GM19467 (cell line): ENCODE results near the gene NRL.
"Not testable (repeated sequence)": the region's sequence is repeated elsewhere in the genome, so short reads cannot be mapped to it uniquely, and the experiment has no call there.

Source experiments
- ATAC-seq: cut with Tn5 transposase; IDR thresholded peaks from one replicate; pipeline ENCODE4 v1.9.1; 2021; ENCODE audit warnings: mild to moderate bottlenecking, moderate library complexity; ENCODE audit not compliant: unreplicated experiment

Gene NRL

DNA sequence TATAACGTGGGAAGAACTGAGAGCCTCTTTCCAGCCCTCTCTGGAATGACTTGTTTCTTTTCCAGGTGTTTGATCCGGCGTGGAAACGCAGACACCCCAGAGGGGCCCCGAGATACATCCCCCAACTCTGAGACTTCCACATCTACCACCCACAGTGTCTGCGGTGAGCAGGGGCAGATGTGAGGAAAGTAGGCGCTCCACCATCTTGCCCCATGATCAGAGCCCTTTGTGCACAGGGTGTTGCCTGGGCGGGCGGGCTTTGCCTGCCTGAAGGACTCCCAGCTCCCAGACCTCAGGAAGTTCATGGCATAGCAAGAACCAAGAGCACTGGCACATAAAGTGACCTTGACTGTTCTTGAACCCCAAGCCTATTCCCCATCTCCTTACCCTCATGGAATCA, 60.1 kb downstream of the NRL start:
- no peak for ATAC-seq

DNA sequence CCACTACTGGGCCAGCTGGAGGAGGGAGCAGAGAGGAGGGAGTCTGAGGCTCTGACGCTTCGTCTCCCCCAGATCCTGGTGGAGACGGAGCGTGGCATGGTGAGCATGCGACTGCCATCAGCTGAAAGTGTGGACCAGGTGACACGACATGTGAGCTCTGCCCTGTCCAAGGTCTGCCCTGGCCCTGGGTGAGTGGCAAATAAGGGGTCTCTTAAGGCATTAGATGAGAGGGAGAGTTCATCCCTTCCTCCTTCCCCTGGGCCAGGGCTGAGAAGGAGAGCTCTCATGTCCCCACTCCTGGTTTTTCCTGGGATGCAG, 60.5 kb downstream of the NRL start:
- no peak for ATAC-seq

DNA sequence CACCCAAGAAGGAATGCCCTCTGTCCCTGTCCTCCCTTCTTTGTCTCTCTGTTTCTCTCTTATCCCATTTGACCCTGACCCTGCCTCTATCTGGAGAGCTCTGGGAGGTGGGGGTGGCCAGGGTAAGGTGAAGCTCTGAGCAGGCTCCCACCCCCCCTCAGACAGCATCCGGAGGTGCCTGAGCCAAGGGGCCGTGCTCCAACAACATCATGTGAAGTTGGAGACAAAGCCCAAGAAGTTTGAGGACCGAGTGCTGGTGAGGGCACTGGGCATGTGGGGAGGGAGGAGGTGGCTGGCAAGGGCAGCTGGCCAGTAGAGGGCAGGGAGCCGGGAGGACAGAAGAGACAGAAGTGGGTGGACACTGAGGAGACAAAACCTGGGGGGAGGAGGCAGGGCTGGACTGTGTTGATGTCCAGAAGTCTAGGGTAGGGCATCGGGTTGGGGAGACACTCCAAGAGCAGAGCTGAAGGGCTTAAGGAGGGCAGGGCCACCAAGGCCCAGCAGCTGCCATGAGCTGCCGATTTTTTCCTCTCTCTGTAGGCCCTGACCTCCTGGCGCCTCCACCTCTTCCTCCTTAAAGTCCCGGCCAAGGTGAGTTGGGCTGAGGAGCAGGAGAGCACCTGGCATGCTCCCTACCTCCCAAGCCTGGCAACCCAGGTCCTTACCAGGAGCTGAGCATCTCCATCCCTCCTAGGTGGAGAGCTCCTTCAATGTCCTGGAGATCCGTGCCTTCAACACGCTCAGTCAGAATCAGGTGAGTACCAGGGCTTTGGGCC, 61.0 kb downstream of the NRL start:
- ATAC-seq: no peak

DNA sequence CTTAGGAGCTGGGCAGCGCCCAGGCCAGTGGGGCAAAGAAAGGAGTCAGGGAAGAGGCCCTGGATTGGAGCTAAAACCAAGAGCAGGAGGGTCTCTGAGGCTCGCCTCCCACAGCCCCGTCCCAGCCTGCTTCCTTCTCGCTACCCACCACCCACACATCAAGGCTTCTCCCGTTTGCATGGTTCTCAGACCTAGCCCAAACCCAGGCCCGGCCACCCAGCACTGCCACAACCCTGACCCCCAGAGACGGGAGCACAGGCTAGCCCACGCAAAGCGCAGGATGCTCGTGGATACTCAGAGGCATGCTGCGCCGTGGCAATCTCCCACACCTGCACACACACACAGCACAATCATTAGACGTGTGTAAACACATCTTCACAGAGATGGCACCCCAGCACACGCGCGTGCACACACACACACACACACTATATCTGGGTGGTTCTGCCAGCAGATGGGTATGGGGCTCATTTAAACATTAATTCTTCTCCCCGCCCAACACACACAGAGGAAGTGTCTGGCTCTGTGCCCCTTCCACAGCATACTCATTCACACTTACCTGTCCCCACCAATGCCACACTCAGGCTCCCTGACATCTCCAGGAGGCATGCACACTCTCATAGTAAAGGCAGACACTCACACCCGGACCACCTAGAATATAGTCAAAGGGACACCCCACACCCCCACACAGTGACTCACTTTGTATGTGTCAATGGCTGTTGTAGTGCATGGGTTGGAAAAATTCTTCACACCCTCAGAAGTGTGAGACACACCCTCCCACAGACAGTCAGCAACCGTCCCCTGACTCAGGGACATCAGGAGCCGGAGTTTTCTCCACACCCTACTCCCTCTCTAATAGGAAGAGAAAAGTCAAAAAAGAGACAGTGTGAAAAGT, 61.8 kb downstream of the NRL start:
- no peak for ATAC-seq

DNA sequence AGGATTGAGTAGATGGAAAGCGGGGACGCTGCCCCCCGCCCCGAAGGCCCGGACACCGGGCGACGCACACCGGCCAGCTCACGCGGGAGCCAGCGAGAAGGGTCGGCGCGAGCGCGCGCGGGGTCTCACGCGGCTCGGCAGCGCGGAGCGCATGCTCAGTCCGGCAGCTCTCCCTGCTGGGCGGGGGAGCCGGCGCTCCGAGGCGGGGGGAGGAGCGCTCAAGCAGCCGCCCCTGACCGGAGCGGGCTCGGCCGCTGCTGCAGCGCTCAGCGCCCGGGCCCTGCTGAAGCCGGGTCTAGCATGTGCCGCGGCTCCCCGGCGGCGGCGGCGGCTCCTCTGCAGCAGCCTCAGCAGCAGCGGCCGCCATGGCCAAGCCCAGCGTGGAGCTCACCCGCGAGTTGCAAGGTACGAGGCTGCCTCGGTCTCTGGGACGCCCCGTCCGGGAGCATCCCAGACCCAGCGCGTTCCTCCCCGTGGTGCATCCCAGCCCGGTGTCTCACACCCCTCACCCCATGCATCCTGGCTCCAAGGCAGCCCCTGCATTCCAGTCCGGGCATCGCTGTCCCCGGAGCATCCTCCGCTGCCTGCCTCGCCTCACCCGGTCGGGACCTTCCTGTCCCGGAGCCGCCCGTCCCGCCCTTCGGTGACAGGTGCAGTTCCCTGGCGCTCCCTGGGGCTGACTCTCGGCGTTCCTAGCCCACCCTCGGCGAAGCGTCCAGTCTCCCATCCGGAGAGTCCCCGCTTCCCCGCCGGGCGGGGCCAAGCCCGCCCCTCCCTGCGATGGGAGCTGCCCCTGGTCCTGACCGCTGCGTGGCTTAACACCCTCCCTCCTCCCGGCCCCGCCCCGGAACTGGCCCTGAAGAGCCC, 62.7 kb downstream of the NRL start, which contains the start of gene CARMIL3:
Gene CARMIL3 (plus strand): TSS at position 221 of the 867 bp plus-strand sequence. CDS start 145 bp downstream, at position 366.
- ATAC-seq: peak; percentile 61

DNA sequence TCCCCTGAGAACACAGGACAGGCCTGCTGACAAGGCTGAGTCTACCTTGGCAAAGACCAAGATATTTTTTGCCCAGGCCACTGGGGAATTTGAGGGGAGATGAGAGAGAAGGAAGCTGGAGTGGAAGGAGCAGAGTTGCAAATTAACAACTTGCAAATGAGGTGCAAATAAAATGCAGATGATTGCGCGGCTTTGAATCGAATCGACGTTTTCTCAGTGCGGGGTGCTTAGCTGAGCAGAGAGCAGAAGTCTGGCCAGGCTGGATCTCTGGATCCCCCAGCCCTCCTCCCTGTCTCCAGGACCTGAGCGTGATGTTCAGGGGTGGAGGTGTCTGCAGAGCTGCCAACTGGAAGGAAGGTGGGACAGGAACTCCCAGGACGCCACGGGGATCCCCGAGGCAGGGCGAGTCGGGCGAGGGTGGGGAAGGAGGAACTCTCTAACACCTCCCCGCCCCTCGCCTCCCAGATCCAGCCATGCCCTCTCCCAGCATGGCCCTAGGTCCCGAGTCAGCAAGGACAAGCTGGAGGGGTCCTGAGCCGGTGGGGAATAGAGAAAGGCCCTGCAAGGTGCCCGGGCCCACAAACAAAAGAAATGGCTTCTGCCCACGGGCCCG, 63.5 kb downstream of the NRL start:
- peak; percentile 7 for ATAC-seq

DNA sequence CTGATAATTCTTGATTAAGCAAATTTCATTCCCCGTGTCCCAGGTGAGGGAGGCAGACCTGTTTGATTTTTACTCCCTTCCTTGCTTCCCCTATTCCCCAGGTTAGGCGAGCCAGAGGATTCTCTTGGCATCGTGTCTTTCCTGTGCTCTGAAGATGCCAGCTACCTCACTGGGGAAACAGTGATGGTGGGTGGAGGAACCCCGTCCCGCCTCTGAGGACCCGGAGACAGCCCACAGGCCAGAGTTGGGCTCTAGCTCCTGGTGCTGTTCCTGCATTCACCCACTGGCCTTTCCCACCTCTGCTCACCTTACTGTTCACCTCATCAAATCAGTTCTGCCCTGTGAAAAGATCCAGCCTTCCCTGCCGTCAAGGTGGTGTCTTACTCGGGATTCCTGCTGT, 64.0 kb downstream of the NRL start:
- not testable (repeated sequence) for ATAC-seq

DNA sequence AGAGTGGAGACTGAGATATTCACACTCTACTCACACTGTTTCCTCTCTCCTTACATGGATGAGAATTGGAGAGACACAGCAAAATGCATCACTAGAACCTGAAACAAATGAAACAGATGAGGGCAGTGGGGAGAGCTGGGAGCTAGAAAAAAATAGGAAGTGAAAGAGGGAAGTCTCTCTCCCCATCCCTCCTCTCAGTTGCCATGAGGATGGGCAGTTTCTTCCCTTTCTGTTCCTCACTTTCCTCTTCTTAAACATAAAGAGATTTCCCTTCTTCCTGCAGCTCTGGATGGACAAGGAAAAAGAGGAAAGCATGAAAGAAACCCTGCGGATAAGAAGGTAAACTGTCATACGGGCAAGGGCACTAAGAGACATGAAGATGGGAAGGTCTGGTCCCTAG, 65.7 kb downstream of the NRL start:
- not testable (repeated sequence) for ATAC-seq

DNA sequence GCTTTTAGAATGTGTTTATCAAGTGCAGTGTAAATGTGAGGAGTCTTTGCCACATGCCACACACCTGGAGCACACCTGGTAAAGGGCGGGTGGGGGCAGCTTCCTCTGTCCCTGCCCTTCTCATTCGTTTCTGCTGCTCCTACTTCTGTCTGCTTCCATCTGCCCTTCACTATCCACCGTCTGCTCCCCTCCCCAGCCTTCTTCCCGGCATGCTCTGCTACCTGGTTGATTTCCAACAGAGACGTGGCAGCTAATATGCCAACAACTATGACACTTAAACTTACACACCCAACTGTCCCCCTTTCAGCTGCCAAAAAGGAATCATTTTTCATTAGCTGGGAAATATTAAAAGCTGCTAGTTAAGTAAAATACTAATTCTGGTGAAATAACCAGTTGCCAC, 72.0 kb downstream of the NRL start:
- ATAC-seq: no peak

DNA sequence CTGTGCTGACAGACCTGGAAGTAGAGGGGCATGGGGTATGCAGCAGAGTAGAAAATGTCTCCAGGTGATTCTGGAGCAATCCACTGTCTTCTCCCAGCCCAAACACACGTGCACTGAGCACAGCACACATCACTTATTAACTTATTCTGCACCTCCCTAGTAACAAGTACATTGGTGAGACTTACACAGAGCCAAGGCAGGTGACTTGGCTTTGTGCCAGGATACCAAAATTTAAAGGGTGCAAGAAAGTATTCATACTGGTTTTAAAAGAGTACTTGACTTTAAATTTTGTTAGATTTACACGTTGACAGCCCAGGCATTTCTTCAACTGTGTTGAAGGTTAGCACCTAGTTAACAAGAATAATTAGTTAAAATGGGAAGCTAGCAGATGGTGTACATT, 74.1 kb downstream of the NRL start:
- ATAC-seq: no peak

DNA sequence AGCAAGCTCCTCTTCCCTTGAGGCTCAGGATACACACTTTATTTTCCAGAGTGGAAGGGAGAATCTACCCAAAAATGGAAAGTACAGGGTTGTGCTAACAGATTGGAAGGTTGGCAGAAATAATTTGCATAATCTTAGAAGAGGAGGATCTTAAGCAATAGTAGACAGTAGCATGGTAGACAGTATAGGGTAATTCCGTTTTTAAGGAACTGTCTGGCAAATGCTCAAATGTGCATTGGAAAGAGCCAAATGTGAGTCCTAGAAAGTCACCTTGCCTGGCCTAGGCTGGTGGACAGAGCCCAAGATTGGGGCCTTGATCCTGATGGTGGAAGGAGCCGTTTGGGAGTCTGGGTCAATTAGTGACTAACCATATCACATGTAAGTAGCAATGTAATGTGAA, 76.1 kb downstream of the NRL start:
- no peak for ATAC-seq

DNA sequence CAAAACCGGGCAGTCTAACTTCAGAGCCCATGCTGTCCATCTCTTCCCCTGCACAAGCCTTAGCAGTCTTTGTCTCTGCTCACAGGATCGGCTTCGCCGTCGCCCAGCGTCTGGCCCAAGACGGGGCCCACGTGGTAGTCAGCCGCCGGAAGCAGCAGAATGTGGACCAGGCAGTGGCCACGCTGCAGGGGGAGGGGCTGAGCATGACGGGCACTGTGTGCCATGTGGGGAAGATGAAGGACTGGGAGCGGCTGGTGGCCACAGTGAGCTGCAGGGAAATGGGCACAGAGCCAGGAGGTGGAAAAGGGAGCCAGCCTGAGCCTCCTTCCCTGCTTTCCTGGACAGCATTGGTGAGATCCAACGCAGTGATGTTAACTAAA, 77.1 kb downstream of the NRL start:
- ATAC-seq: no peak

DNA sequence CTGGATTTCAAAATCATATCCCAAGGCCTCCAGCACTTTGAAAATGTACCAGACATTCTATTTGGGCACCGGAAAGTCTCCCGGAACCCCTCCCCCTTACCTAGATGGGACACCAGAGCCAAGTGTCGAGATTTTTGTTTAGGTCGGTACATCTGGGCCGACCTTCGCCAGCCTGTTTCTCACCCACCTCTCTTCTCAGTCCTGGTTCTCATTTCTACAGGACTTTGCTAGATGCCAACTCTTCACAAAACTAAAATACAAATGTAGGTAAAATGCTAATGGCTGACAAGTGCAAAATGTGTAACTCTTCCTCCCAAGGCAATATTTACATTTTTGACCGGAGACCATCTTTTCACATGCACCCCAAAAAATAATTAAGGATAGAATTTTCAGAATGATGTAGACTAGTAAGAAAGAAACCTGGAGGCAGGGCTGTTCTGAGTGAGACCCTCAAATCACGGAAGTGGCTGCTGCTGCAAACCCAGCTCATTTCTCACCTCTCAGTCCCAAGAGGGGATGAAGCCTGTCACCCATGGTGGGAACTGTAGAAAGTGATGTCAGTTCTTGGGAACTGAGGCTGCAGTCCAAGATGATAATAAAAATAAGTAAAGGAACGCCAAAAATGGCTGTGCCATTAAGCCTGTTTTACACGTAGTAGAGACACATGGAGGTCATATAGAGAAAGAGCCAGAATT, 77.6 kb downstream of the NRL start:
- peak; percentile 15 for ATAC-seq

DNA sequence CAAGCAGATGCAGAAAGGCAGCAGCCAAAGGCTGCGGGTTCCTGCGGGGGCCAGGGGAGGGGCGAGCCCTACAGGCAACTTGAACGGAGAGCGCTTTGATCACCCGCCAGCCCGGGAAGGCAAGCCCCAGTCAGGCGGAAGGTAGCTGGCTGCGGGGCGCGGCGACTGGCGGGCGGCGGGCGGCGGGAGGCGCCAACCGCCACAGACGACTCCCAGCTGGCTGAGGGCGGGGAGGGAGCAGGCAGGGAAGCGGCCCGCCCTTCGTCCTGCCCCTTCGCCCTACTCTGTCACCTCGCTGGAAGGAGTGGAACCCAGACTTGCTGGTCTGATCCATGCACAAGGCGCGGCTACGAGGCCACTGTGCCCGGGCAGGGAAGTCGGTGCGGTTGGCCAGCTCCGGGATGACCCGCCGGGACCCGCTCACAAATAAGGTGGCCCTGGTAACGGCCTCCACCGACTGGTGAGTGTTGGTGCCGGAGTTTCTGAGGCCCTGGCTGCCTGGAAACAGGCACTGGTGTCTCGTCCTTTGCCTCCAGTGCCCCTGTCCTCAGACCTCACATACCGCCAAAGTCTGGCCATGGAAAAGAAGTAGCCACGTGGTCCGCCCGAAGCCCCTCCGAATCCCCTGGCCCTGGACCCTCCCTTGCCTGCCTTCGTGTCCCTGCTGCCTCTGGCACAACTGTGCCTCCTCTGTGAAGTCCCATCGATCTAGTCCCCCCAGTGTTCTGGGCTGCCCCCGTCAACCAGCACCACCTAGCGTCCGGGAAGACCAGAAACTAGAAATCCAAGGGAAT, 78.4 kb downstream of the NRL start:
- peak; percentile 67 for ATAC-seq

DNA sequence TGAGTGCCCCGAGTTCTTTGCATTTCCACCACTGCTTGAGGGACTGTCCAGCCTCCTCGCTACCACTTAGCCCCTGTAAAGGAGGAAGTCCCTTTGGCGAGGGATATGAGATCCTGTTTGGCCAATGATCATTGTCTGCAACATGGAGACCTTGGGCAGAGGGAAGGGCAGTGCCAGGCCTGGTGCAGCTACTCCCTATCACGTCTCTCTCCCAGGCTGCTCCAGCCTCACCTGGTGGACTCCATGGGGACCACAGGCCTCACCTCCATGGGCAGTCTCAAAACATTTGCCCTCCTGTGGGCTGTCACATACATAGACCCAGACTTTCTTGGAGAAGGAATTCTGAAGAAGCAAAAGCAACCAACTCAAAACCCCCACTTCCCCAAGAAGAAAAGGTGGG, 79.0 kb downstream of the NRL start:
- ATAC-seq: peak; percentile 4

DNA sequence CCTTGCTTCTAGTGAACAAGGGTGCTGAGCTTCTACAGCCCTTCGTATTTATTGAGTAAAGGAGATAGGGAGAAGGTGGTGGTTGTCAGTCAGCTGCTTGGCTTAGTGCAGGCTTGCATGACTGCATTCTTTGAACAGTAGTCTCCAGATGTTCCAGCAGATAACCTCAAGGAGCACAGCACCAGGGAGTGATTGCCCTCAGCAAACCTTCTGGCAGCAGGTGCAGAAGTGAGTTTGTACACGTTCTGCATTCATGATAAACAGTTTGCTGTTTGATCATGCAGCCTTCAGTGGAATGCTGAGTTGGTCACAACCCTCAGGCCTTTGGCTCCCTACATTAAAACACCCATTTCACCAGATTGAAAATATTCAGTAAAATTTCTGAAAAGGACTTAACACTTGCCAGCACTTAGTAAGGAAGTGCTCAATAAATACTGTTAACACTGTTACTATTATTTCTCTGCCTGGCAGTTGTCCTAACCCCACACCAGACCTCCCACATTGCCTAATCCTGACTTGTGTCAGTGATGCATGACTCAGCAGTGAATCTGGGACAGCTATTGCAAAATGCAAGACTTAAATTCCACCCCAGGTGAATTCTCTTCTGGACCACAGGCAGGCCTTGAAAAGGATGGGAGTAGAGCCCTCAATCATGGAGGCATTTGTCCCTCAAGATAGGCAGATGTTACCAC, 81.9 kb downstream of the NRL start:
- ATAC-seq: no peak

DNA sequence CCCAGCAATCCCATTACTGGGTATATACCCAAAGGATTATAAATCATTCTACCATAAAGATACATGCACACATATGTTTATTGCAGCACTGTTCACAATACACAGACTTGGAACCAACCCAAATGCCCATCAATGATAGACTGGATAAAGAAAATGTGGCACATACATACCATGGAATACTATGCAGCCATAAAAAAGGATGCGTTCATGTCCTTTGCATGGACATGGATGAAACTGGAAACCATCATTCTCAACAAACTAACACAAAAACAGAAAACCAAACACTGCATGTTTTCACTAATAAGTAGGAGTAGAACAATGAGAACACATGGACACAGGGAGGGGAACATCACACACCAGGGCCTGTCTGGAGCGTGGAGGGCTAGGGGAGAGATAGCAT, 83.4 kb downstream of the NRL start:
- not testable (repeated sequence) for ATAC-seq

DNA sequence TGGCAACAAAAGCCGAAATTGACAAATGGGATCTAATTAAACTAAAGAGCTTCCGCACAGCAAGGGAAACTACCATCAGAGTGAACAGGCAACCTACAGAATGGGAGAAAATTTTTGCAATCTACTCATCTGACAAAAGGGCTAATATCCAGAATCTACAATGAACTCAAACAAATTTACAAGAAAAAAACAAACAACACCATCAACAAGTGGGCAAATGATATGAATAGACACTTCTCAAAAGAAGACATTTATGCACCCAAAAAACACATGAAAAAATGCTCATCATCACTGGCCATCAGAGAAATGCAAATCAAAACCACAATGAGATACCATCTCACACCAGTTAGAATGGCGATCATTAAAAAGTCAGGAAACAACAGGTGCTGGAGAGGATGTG, 85.1 kb downstream of the NRL start:
- ATAC-seq: not testable (repeated sequence)
